GM19467 (cell line): ENCODE results near the gene ADAM8.

Source experiments
- ATAC-seq: cut with Tn5 transposase; IDR thresholded peaks from one replicate; pipeline ENCODE4 v1.9.1; 2021; ENCODE audit warnings: mild to moderate bottlenecking, moderate library complexity; ENCODE audit not compliant: unreplicated experiment

ADAM8 gene

GRCh38 chr10:133282846-133283390 lies 6.2 kb upstream of the ADAM8 start:
- no peak for ATAC-seq

GRCh38 chr10:133281628-133282372 lies 5.1 kb upstream of the ADAM8 start:
- no peak for ATAC-seq

GRCh38 chr10:133281084-133281483 lies 4.4 kb upstream of the ADAM8 start:
- no peak for ATAC-seq

GRCh38 chr10:133280391-133281059 lies 3.9 kb upstream of the ADAM8 start:
- no peak for ATAC-seq

- ATAC-seq = no peak
Measured at GRCh38 chr10:133279326-133280226, 2.9 kb upstream of the ADAM8 start.

- ATAC-seq = peak; percentile 36
Measured at GRCh38 chr10:133278577-133279265, 2.1 kb upstream of the ADAM8 start.

- no peak for ATAC-seq
Measured at GRCh38 chr10:133277993-133278576, 1.4 kb upstream of the ADAM8 start.

GRCh38 chr10:133277277-133277992 lies 767 bp upstream of the ADAM8 start:
- no peak for ATAC-seq

GRCh38 chr10:133276100-133276434 lies 601 bp downstream of the ADAM8 start:
- no peak for ATAC-seq

GRCh38 chr10:133275684-133276092 lies 980 bp downstream of the ADAM8 start:
- ATAC-seq = peak; percentile 22

GRCh38 chr10:133274751-133275683 lies 1.7 kb downstream of the ADAM8 start:
- peak; percentile 43 for ATAC-seq

- ATAC-seq = no peak
Measured at GRCh38 chr10:133273534-133274143, 3.0 kb downstream of the ADAM8 start.

GRCh38 chr10:133272964-133273420 lies 3.7 kb downstream of the ADAM8 start:
- ATAC-seq = no peak

- no peak for ATAC-seq
Measured at GRCh38 chr10:133272301-133272963, 4.2 kb downstream of the ADAM8 start.

GRCh38 chr10:133271521-133272300 lies 5.0 kb downstream of the ADAM8 start:
- ATAC-seq = no peak

- no peak for ATAC-seq
Measured at GRCh38 chr10:133270773-133271297, 5.8 kb downstream of the ADAM8 start.
